Activated CD4-positive, alpha-beta T cell treated with anti-CD3 and anti-CD28 coated beads, Interleukin-2, amount 10 ng/mL, durations not matched to agents 7 days and 5 days (primary cell): Measurements from ENCODE around the gene ZNF626. TPM values are rescaled to one million over a fixed set of nuclear protein-coding genes. Genes with fewer than 3 reads are reported as not detected.
"Not testable (repeated sequence)": the region's sequence is repeated elsewhere in the genome, so short reads cannot be mapped to it uniquely, and the experiment has no call there.

Experiments
- CTCF ChIA-PET: fragments of 350-600 bp; sonication (Branson Sonifier 250); formaldehyde crosslinking; loops from one replicate; lab custom pipeline; 2021; ENCODE audit warnings: antibody characterized with exemption; lab: Charles Lee
- POLR2A ChIA-PET: fragments of 350-600 bp; sonication (Branson Sonifier 250); formaldehyde crosslinking; loops from one replicate; lab custom pipeline; 2021; ENCODE audit warnings: antibody characterized with exemption; lab: Charles Lee
- DNase-seq: peaks from one replicate; pipeline ENCODE4 v3.0.0-alpha.2; 2020
- H3K27ac Mint-ChIP-seq: one replicate; pipeline ENCODE4 v1.8.0; 2021; ENCODE audit warnings: mild to moderate bottlenecking, moderate library complexity, mixed read lengths
- H3K27me3 Mint-ChIP-seq: one replicate; pipeline ENCODE4 v1.8.0; 2021; ENCODE audit warnings: mixed read lengths
- H3K36me3 Mint-ChIP-seq: one replicate; pipeline ENCODE4 v1.8.0; 2021; ENCODE audit warnings: low read depth, mixed read lengths
- H3K4me1 Mint-ChIP-seq: one replicate; pipeline ENCODE4 v1.8.0; 2021; ENCODE audit warnings: mixed read lengths
- H3K4me3 Mint-ChIP-seq: one replicate; pipeline ENCODE4 v1.8.0; 2021; ENCODE audit warnings: mild to moderate bottlenecking, moderate library complexity, mixed read lengths
- H3K9me3 Mint-ChIP-seq: one replicate; pipeline ENCODE4 v1.8.0; 2021; ENCODE audit warnings: mixed read lengths
- total RNA-seq, 2 experiments: library from RNA; stranded (reverse); gene quantifications; one replicate each; pipeline ENCODE4 v1.2.3, GENCODE V29; 2021

Gene ZNF626
- 10 to 100 TPM in 1 of 2 experiments, 1 to 10 TPM in 1; 8.3 to 11.1 TPM for total RNA-seq

GRCh38 chr19:20661150-20661819 is at the start of gene ZNF626:
Gene ZNF626 (minus strand): TSS chr19:20661571. CDS start chr19:20661446, 125 bp downstream.
- peaks cover 74% of the 10 kb centered on the region for H3K36me3 Mint-ChIP-seq
- peak within 1 kb of the TSS; percentile 97 for H3K27ac Mint-ChIP-seq
- H3K4me1 Mint-ChIP-seq, result peaks cover 27% of the 10 kb centered on the region
- peak; percentile 95 for DNase-seq
- peak within 1 kb of the TSS; percentile 94 for H3K4me3 Mint-ChIP-seq
- POLR2A ChIA-PET, result interaction anchor here (0.6 kb wide), 1 partner anchor 1145 kb away, joined by 3 read pairs; the partner anchor contains the start of gene NDUFA13
- no peaks in the 10 kb centered on the region for H3K27me3 Mint-ChIP-seq
- CTCF ChIA-PET, result no interaction called here
- H3K9me3 Mint-ChIP-seq, result peaks cover 47% of the 10 kb centered on the region

- ChIA-PET POLR2A (no interaction called here), CTCF (interaction anchor here (0.7 kb wide), 1 partner anchor 8 kb away, joined by 4 read pairs; no protein-coding TSS in a partner anchor)
- Mint-ChIP-seq H3K27me3 (no peaks in the 10 kb centered on the region), H3K9me3 (peaks cover 22% of the 10 kb centered on the region), H3K27ac (no peak overlapping the region), H3K36me3 (peaks cover 3% of the 10 kb centered on the region), H3K4me1 (peaks cover 3% of the 10 kb centered on the region), H3K4me3 (no peak overlapping the region)
- no peak for DNase-seq
These were observed 7.9 kb upstream of the ZNF626 start for GRCh38 chr19:20669263-20669662.

- Mint-ChIP-seq H3K36me3 (peaks cover 19% of the 10 kb centered on the region), H3K27ac (no peak overlapping the region), H3K27me3 (no peaks in the 10 kb centered on the region), H3K4me1 (peaks cover 10% of the 10 kb centered on the region), H3K4me3 (no peak overlapping the region), H3K9me3 (peaks cover 40% of the 10 kb centered on the region)
- DNase-seq, result no peak
- CTCF ChIA-PET, result interaction anchor here (0.7 kb wide), 1 partner anchor 637 kb away, joined by 3 read pairs; no protein-coding TSS in a partner anchor
- POLR2A ChIA-PET, result no interaction called here
These were observed 5.9 kb upstream of the ZNF626 start for GRCh38 chr19:20667281-20667680.

GRCh38 chr19:20664901-20665781 is 3.8 kb upstream of the ZNF626 start:
- DNase-seq, result no peak
- Mint-ChIP-seq H3K4me3 (no peak overlapping the region), H3K36me3 (peaks cover 37% of the 10 kb centered on the region), H3K27ac (no peak overlapping the region), H3K4me1 (peaks cover 21% of the 10 kb centered on the region), H3K9me3 (peaks cover 28% of the 10 kb centered on the region), H3K27me3 (no peaks in the 10 kb centered on the region)
- ChIA-PET CTCF (no interaction called here), POLR2A (no interaction called here)

GRCh38 chr19:20664475-20664874 is 3.1 kb upstream of the ZNF626 start:
- H3K4me3 Mint-ChIP-seq, DNase-seq, CTCF ChIA-PET, POLR2A ChIA-PET, H3K27me3 Mint-ChIP-seq, H3K27ac Mint-ChIP-seq: not testable (repeated sequence)
- Mint-ChIP-seq H3K9me3 (peaks cover 28% of the 10 kb centered on the region), H3K36me3 (peaks cover 43% of the 10 kb centered on the region), H3K4me1 (peaks cover 21% of the 10 kb centered on the region)

- Mint-ChIP-seq H3K4me1 (peaks cover 27% of the 10 kb centered on the region), H3K4me3 (no peak overlapping the region)
- POLR2A ChIA-PET, result no interaction called here
These were observed 1.2 kb upstream of the ZNF626 start for GRCh38 chr19:20662421-20663105.

GRCh38 chr19:20660473-20661140 is 764 bp downstream of the ZNF626 start:
- Mint-ChIP-seq H3K36me3 (peaks cover 81% of the 10 kb centered on the region), H3K4me3 (peak overlapping the region; percentile 94), H3K9me3 (peaks cover 50% of the 10 kb centered on the region), H3K27me3 (no peaks in the 10 kb centered on the region), H3K4me1 (peaks cover 27% of the 10 kb centered on the region), H3K27ac (peak overlapping the region; percentile 97)
- POLR2A ChIA-PET, result no interaction called here
- CTCF ChIA-PET, result interaction anchor here (0.9 kb wide), 1 partner anchor 9 kb away, joined by 4 read pairs; no protein-coding TSS in a partner anchor
- DNase-seq, result no peak

More at GRCh38 chr19:20662421-20663105, 1.2 kb upstream of the ZNF626 start:
- Mint-ChIP-seq H3K9me3 (peaks cover 42% of the 10 kb centered on the region), H3K27me3 (no peaks in the 10 kb centered on the region), H3K36me3 (peaks cover 62% of the 10 kb centered on the region), H3K27ac (no peak overlapping the region)
- CTCF ChIA-PET, result no interaction called here
- no peak for DNase-seq

GRCh38 chr19:20640545-20640944 is 20.8 kb downstream of the ZNF626 start:
- Mint-ChIP-seq H3K27ac (no peak overlapping the region), H3K4me3 (no peak overlapping the region), H3K27me3 (no peaks in the 10 kb centered on the region), H3K4me1 (peaks cover 1% of the 10 kb centered on the region), H3K36me3 (peaks cover 62% of the 10 kb centered on the region), H3K9me3 (peaks cover 39% of the 10 kb centered on the region)
- CTCF ChIA-PET, result no interaction called here
- no peak for DNase-seq
- POLR2A ChIA-PET, result no interaction called here

GRCh38 chr19:20640023-20640422 is 21.3 kb downstream of the ZNF626 start:
- peaks cover 1% of the 10 kb centered on the region for H3K4me1 Mint-ChIP-seq
- POLR2A ChIA-PET, result interaction anchor here (0.6 kb wide), 1 partner anchor 19 kb away, joined by 3 read pairs; no protein-coding TSS in a partner anchor
- CTCF ChIA-PET, result interaction anchor here (0.6 kb wide), 2 partner anchors 377 to 443 kb away, joined by 3 to 7 read pairs; no protein-coding TSS in a partner anchor
- H3K9me3 Mint-ChIP-seq, result peaks cover 35% of the 10 kb centered on the region
- H3K4me3 Mint-ChIP-seq, result no peak overlapping the region
- no peaks in the 10 kb centered on the region for H3K27me3 Mint-ChIP-seq
- no peak for DNase-seq
- no peak overlapping the region for H3K27ac Mint-ChIP-seq
- H3K36me3 Mint-ChIP-seq, result peaks cover 59% of the 10 kb centered on the region

- POLR2A ChIA-PET, H3K27me3 Mint-ChIP-seq, CTCF ChIA-PET, H3K27ac Mint-ChIP-seq, H3K4me3 Mint-ChIP-seq, H3K4me1 Mint-ChIP-seq, H3K36me3 Mint-ChIP-seq, DNase-seq: not testable (repeated sequence)
- peaks cover 29% of the 10 kb centered on the region for H3K9me3 Mint-ChIP-seq
These were observed 36.8 kb downstream of the ZNF626 start for GRCh38 chr19:20624560-20624959.

GRCh38 chr19:20616071-20616470 is 45.3 kb downstream of the ZNF626 start:
- DNase-seq, result no peak
- H3K9me3 Mint-ChIP-seq, result peaks cover 45% of the 10 kb centered on the region
- no peak overlapping the region for H3K4me3 Mint-ChIP-seq
- ChIA-PET CTCF (no interaction called here), POLR2A (no interaction called here)
- H3K27me3 Mint-ChIP-seq, result no peaks in the 10 kb centered on the region
- H3K4me1 Mint-ChIP-seq, result no peaks in the 10 kb centered on the region
- no peak overlapping the region for H3K27ac Mint-ChIP-seq
- no peaks in the 10 kb centered on the region for H3K36me3 Mint-ChIP-seq

GRCh38 chr19:20614971-20615370 is 46.4 kb downstream of the ZNF626 start:
- H3K36me3 Mint-ChIP-seq, H3K4me1 Mint-ChIP-seq, H3K4me3 Mint-ChIP-seq, H3K27me3 Mint-ChIP-seq, H3K27ac Mint-ChIP-seq, CTCF ChIA-PET, POLR2A ChIA-PET, DNase-seq: not testable (repeated sequence)
- peaks cover 51% of the 10 kb centered on the region for H3K9me3 Mint-ChIP-seq
